Activated T-helper 1 cell treated with anti-CD3 and anti-CD28 coated beads, Interleukin-2, amount 50 U/mL, for 16 hours (primary cell): ENCODE measurements around the gene GAA.
"Not testable (repeated sequence)": the region's sequence is repeated elsewhere in the genome, so short reads cannot be mapped to it uniquely, and the experiment has no call there.

Experiments
- DNase-seq, 2 donors: peaks; one replicate each; pipeline ENCODE4 v3.0.0-alpha.2; 2020; ENCODE audit warnings: low read depth in 1 of 2, low spot score in 1 of 2

The GAA gene

DNA sequence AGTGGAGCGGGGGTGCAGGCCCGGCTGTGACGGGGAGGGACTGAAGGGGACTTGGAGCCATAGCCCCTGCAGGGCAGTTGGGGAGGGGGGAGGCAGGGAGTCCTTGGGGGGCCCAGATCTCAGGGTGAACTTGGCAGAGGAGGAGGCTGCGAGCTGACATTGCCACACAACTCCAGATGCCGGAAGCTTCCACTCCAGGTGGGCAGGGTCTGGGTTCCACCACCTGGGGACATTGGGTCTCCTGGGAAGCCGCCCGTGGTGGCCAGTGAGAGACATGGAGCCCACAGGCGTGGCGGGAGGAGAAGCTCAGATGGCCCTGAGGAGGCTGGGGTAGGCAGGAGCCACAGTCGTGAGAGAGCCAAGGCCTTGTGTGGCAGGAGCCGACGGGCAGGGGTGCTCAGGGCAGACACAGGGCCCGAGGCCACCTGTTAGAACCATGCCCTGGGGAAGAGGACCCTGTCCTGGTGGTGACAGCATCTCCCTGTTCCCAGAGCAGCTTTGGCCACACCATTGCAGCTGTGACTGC is 18.2 kb upstream of the GAA start:
- no peak for DNase-seq

DNA sequence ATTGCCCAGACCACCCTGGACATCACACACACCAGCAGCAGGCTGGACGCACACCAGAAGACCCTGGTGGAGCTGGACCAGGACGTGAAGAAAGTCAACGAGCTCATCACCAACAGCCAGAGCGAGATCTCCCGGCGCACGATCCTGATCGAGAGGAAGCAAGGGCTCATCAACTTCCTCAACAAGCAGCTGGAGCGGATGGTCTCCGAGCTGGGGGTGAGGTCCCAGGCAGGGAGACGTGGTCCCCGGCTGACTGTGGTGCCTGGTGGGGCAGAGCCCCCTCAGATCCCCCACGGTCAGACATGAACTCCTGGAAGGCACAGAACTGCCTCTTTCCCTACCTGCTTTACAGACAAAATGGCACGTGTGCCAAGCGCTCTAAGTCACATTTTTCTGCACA is 16.6 kb upstream of the GAA start:
- no peak for DNase-seq

DNA sequence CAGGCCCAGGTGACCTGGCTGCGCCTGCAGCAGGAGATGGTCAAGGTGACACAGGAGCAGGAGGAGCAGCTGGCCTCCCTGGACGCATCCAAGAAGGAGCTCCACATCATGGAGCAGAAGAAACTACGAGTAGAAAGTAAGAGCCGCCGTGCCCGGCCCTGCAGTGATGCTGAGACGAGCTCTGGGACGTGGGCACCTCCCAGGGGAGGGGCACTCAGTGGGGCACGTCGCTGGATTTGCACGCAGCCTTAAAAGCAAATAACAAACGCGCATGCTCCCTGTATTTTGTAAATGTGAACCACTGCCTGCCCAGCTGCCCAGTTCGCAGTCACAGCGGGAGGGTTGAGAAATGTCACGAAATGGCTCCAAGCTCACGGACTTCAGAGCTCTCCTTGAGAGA is 15.3 kb upstream of the GAA start:
- DNase-seq: no peak

DNA sequence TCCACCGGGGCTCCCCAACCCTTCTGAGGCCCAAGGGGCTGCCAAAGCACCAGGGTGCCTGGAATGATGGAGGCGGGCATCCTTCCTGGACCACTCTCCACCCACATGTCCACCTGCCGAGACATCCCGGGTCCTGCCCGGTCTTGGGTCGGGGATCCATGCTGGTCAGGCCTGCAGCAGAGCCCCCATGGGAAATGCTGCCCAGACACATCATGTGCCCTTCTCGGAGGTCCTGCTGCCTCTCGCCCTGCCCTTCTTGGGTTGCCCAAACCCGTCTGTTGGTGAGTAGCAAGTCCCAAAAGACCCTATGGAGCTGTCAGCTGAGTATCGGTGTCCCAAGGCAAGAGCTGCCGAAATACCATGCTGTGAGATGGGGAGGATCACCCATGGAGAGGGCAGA is 14.8 kb upstream of the GAA start:
- DNase-seq: no peak

DNA sequence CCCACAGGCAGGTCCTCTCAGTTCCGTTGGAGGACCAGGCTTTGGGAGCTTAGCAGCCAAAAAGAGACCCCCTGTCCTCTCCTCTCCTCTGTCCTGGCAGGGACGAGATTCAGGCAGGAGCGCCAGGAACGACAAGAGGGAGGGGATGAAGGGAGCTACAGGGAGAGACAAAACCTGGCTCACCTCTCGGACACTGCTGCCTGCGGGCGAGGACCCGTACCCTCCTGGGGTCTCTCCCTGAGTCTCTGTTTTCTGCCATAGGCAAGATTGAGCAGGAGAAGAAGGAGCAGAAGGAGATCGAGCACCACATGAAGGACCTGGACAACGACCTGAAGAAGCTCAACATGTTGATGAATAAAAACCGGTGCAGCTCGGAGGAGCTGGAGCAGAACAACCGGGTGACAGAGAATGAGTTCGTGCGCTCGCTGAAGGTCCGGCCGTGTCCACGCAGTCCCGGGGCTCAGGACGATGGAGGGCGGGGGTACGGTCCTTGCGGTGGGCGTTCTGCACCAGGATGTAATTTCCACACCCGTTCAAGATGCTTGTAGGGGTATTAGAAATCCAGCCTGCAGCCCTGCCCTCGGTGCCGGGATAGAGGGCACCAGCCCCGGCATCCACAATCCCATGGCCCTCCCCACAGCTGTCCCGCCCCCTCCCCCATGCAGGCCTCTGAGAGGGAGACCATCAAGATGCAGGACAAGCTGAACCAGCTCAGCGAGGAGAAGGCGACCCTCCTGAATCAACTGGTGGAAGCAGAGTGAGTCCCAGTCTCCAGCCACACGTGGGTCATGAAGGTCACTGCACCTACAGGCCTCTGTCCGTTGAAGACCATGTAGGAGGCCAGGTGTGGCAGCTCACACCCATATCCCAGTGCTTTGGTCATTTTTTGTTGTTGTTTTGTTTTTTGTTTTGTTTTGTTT is 13.8 kb upstream of the GAA start:
- no peak for DNase-seq

DNA sequence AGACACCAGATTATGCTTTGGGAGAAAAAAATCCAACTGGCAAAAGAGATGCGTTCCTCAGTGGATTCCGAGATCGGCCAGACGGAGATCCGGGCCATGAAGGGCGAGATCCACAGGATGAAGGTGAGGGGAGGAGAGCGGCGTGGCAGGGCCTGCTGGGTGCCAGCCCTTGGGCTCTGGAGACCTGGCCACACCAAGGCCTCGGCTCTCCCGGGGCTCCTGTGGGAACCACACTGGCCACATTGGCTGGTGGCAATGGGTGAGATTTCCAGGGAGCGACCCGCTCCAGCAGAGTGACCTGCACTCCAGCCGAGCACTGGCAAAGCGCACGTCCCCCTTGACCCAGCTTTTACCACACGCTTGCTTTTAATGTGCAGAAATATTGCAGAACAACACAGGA is 11.6 kb upstream of the GAA start:
- DNase-seq: no peak

DNA sequence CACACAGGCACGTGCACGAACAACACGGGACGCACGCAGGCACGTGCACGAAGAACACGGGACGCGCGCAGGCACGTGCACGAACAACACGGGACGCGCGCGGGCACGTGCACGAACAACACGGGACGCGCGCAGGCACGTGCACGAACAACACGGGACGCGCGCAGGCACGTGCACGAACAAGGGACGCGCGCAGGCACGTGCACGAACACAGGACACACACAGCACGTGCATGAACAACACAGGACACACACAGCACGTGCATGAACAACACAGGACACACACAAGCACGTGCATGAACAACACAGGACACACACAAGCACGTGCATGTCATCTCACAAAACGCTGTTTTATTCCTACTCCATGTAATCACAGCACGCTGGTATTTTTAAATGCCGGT is 11.2 kb upstream of the GAA start:
- not testable (repeated sequence) for DNase-seq

DNA sequence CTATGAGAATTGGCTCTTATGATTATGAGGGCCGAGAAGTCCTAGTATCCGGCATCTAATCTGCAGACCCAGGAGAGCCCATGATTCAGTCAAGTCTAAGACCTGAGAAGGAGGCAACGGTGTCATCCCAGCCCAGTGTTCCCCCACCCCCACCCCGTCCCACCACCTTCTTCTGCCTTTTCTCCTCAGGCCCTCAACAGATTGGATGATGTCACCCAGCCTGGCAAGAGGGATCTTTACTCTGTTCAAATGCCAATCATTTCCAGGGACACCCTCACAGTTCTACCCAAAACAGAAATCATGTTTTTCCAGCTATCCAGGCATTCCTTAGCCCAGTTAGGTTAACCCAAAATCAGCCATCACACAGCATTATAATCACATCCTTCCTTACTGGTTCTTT is 10.0 kb upstream of the GAA start:
- DNase-seq: no peak

DNA sequence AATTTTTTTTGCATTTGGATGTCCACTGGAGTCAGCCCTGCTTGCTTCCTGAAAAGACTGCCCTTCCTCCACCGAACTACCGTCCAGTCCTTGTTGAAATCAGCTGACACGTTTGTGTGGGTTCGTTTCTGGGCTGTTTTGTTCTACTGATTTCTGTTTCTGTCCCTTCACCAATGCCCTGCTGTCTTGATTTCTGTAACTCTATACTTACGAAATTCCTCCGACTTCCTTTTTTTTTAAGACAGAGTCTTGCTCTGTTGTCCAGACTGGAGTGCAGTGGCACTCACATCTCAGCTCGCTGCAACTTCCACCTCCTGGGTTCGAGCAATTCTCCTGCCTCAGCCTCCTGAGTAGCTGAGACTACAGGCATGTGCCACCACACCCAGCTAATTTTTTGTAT is 8.4 kb upstream of the GAA start:
- no peak for DNase-seq

DNA sequence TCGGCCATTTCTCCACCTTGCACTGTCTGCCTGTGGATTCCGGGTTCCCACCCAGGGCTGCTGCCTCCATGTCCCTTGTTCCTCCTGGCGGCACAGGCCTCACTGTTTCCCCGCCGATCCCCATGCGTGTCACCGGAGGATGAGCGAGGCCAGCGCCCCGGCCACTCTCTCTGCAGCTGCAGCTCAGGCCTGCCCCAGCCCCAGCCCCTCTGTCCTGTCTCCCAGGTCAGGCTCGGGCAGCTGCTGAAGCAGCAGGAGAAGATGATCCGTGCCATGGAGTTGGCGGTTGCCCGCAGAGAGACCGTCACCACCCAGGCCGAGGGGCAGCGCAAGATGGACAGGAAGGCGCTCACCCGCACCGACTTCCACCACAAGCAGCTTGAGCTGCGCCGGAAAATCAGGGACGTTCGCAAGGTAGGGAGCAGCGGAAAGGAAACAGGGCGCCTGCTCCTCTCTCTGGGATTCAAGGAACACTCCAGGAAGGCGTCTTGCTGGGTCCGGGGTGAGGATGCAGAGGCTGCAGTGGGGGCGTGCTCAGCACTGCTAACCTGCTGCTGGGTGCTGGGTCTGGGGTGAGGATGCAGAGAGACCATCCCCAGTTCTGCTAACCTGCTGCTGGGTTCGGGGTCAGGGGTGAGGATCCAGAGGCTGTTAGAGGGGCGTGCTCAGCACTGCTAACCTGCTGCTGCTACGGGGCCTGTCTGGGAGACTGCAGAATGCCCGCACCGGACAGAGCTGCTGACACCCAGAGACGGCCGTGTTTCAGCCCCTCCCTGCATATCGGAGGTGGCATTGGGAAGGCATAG is 6.1 kb upstream of the GAA start:
- no peak for DNase-seq

DNA sequence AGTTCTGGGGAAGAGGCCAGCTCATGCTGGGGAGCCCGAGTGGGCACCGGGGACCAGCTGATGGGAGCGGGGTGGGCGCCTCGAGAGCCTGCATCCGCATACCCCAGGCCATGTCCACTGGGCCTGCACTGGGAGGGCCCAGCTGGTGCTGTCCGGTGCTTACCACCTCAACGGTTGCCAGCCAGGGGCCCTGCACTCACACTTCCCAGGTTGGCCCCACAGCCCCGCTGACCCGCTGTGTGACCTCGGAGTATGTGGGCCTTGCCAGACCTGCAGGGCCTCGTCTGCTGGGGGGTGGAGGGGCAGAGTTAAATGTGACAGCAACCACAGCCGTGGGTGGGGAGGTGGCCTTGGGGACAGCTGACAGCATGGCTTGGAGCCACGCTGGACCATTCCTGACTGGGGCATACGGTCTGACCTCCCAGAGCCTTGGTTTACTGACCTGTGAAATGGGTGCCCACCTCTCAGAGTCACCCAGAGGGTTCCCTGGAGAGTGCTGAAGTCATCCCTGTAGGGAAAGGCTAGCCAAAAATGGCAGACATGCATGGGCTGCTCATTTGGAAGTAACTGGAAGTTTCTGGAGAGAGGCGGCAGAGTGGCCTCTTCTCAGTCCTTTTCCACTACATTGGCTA is 5.4 kb upstream of the GAA start:
- DNase-seq: no peak

DNA sequence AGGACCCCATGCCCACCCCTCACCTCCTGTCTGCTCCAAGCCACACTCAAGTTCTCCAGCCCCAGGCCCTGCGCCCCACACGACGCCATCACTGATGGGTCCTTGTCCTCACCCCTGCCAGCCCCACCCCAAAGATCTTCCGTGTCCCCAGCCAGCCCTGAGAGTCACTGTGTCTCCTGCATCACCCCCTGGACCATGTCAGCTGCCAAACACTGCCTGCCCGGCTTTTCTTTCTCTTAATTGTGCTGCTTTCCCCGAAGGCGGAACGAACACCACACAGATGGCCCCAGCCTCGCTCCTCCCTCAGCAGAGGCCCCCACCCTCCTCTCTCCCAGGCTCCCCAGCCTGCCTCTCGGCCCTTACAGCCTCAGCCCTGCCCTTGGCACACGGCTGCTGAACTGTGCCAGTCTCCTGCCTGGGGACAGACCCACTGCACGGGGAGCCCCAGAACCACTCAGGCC is 4.8 kb upstream of the GAA start:
- no peak for DNase-seq

DNA sequence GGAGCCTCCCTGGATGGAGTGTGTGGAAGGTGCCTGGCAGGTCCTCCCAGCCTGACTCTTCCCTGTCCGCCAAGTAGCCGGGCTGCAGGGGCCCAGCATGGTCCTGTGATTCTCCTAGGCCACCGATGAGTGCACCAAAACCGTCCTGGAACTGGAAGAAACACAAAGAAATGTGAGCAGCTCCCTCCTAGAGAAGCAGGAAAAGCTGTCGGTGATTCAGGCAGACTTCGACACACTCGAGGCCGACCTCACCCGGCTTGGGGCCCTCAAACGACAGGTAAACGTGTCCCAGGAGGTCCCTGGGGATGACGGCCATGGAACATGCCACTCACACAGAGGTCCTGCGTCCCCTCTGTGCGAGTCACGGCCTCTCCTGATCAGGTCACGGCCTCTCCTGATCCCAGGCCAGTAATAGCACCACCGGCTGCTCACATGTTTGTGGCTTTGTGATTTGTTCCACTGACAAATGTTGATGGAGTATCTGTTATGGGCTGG is 4.2 kb upstream of the GAA start:
- no peak for DNase-seq

DNA sequence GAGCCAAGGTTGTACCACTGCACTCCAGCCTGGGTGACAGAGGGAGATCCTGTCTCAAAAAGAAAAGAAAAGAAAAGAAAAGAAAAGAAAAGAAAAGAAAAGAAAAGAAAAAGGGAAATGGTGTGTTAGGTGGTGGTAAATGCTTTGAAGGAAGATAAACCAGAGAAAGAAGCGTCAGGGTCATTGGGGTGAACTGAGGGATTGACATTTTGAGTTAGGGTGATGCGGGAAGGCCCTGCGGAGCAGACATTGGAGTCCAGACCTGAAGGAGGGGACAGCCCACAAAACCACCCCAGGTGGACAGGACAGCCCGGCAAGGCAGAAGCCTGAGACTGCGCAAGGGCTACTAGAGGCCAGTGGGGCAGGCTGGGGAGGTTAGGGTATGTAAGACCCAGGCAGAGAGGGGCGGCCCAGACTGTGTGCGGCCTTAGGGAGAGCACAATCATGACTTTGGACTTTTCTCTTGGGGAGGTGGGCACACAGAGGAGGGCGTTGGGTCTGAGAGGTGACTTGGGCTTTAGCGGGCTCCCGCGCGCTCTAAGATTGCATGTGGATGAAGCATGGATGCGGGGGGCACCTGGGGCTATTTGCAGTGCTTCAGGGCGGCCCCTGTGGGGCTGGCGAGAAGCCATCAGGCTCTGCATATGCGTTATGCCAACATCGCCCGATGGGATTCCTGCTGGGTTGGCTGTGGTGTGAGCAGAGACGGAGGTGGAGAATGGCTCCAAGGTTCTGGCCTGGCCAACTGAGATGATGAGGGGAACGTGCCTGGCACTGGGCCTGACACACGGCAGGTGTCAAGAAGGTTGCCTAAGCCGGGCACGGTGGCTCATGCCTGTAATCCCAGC is 3.3 kb upstream of the GAA start:
- DNase-seq: no peak

DNA sequence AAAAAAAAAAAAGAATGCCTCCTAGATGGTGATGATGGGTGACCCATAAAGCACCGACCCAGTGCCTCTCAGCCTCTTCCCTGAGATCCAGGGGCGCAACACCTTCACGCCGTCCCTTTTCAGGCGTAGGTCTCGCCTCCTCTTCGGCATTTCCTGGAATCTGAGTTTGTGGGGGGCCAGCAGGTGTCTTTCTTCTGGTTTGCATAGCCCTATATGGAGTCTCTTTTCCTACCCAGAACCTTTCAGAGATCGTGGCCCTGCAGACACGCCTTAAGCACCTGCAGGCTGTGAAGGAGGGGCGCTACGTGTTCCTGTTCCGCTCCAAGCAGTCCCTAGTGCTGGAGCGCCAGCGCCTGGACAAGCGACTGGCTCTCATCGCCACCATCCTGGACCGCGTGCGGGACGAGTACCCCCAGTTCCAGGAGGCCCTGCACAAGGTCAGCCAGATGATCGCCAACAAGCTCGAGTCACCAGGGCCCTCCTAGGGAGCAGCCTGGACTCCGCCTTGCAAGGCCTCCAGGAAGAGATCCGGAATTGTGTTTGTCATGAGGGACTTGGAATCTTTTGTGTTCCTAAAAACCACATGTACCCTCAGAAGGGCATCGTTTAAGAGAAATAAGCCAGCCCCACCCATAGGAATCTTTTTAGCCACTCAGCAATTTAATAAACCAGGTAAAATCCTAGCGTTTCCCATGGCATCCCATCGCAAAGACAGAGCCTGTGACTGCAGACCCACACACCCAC is 1.9 kb upstream of the GAA start:
- no peak for DNase-seq

DNA sequence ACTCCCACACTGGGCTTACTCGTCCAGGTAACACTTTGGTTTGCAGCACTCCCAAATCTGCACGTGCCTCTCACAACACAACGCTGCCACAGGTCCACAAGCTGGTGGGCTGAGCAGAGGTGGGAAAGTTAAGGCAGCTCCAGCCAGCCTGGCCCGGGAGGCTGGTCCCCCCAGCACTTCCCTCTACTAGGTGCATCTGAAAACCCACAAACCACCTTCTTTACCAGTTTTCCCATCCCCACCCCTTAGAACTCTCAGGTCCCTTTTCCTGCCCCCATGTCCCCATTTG is 1.4 kb upstream of the GAA start:
- no peak for DNase-seq

DNA sequence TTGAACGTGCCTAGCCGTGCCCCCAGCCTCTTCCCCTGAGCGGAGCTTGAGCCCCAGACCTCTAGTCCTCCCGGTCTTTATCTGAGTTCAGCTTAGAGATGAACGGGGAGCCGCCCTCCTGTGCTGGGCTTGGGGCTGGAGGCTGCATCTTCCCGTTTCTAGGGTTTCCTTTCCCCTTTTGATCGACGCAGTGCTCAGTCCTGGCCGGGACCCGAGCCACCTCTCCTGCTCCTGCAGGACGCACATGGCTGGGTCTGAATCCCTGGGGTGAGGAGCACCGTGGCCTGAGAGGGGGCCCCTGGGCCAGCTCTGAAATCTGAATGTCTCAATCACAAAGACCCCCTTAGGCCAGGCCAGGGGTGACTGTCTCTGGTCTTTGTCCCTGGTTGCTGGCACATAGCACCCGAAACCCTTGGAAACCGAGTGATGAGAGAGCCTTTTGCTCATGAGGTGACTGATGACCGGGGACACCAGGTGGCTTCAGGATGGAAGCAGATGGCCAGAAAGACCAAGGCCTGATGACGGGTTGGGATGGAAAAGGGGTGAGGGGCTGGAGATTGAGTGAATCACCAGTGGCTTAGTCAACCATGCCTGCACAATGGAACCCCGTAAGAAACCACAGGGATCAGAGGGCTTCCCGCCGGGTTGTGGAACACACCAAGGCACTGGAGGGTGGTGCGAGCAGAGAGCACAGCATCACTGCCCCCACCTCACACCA is 724 bp downstream of the GAA start:
- no peak for DNase-seq

DNA sequence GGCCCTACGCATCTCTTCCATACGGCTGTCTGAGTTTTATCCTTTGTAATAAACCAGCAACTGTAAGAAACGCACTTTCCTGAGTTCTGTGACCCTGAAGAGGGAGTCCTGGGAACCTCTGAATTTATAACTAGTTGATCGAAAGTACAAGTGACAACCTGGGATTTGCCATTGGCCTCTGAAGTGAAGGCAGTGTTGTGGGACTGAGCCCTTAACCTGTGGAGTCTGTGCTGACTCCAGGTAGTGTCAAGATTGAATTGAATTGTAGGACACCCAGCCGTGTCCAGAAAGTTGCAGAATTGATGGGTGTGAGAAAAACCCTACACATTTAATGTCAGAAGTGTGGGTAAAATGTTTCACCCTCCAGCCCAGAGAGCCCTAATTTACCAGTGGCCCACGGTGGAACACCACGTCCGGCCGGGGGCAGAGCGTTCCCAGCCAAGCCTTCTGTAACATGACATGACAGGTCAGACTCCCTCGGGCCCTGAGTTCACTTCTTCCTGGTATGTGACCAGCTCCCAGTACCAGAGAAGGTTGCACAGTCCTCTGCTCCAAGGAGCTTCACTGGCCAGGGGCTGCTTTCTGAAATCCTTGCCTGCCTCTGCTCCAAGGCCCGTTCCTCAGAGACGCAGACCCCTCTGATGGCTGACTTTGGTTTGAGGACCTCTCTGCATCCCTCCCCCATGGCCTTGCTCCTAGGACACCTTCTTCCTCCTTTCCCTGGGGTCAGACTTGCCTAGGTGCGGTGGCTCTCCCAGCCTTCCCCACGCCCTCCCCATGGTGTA is 1.5 kb downstream of the GAA start:
- no peak for DNase-seq
